Gastroesophageal sphincter (tissue), 3 donors: ENCODE data around the gene HDHD5.

ENCODE experiments used
- CTCF ChIP-seq, 4 experiments: fragments of 200-600 bp in 2 of 4; fragments of 450-650 bp in 2 of 4; sonication (generic) in 1 of 4; IDR thresholded peaks; one replicate each; pipeline ENCODE4 v1.5.1; 2017 to 2019; ENCODE audit warnings: antibody characterized with exemption in 4 of 4, mild to moderate bottlenecking in 2 of 4, moderate library complexity in 2 of 4
- EP300 ChIP-seq: sonication (generic); formaldehyde crosslinking; IDR thresholded peaks from one replicate; pipeline ENCODE4 v1.6.1; 2017; ENCODE audit warnings: antibody characterized with exemption, mild to moderate bottlenecking
- POLR2A ChIP-seq, 2 donors: fragments of 450-650 bp; IDR thresholded peaks; one replicate each; pipeline ENCODE4 v1.6.1; 2017; ENCODE audit warnings: antibody characterized with exemption in 2 of 2, mild to moderate bottlenecking in 2 of 2, moderate library complexity in 1 of 2

DNA sequence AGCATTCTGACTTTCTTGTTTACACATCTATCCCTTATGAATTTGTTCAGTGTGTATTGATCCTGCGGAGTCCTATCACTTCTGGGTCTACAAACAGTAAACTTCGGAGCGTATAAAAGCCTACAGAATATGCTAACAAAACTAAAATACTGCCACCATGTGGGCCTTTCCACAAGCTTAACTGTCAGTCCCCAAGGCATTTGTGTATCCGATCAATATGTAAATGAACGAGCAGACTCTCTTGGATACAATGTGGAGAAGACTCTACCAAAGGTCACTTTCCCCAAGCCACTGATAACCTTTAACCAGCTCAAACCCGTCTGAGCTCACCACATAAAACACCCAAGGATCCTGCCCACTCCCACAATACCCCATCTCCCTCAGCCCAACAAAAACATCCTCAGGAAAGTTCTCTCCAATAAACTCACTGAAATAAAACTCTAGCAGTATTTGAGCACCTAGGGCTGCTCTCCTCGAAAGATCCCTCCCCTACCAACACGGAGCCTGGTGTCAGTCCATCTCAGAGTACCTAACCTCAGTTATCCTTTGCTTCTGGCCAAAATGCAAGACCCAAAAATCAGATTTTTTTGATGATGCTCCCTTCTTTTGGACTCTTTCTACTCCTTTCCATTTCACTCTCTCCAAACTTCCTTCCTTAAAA lies 42.3 kb upstream of the HDHD5 start:
- TF ChIP-seq EP300 (no peak), POLR2A (IDR thresholded peaks at IDR 0.05) (no peak), CTCF (IDR thresholded peaks at IDR 0.05) (no peak)
